ENCODE data around the gene RHOT2.

RHOT2 gene

GRCh38 chr16:695355-696089, 27.6 kb downstream of the RHOT2 start:
- in situ Hi-C loops (cut with HindIII; ENCODE audit: low sequenced_read_pairs), result no loop called here

DNA sequence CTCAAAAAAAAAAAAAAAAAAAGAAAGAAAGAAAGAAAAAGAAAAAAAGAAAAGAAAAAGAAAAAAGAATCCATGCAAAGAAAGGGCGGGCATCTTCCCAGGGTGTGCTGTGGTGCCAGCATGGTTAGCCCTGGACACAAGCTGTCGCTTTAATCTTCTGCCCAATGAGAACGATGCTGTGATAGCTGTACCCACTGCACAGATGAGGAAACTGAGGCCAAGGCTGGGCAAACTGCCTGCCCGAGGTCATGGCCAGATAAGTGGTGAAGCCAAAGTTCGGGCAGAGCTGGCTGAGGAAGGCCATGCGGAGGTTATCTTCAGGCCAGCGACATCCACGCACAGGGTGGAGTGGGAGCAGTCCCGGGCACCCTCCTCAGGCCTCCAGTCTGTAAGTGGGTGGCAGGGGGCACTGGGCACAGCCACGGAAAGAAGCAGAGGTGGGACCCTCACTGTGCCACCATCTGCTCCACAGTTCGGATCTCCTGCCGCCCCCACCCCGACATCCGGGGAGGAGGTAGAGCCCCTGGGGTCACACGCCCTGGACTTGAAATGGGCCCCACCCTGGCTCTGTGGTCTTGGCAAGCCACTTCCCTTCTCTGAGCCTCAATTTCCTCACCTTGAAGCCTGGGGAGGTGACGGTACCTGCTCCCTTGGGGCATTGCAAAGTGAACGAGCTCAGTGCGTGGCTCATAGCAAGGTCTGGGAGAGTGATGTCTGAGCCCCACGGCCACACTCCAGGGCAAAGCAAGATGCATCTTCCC, 31.2 kb downstream of the RHOT2 start:
- in situ Hi-C loops (cut with HindIII; ENCODE audit: low sequenced_read_pairs), result no loop called here

GRCh38 chr16:700684-701584, 33.0 kb downstream of the RHOT2 start:
- in situ Hi-C loops (cut with HindIII; ENCODE audit: low sequenced_read_pairs), result no loop called here

DNA sequence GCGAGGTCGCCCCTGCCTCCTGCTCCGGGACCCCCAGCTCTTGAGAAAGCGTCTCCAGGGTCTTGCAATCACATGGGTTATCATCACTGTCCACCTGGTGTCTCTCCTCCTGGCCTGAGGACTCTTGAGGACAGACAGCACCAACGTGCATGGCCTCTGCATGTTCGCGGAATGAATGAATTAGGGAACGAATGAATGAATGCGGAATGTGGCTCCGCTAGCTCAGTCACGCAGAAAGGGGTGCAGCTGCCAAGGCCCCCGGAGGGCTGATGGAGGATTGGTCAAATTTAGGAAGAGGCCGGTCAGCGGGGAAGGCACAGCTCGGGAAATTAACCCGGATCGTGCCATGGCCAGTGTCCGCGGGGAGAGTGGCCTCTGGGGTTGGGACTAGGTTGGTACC, 34.4 kb downstream of the RHOT2 start:
- in situ Hi-C loops (cut with HindIII; ENCODE audit: low sequenced_read_pairs), result no loop called here

DNA sequence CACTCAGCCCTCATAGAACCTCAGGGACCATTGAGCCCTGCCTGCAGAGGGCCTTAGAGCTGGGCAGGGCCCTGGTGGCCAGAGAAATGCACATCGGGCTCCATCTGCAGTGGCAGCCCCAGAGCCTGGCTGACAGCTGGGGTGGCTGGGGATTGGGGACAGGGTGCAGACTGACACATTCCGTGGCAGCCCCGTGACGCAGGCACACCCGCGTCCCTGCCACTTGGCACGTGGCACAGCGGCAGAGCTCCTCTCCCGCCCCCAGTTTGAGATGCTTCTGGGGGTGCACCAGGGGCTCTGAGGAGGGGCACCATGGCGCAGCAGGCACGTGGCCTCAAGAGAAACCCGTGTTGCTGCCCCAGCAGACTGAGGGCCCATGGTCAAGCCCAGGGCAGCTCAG, 35.5 kb downstream of the RHOT2 start:
- in situ Hi-C loops (cut with HindIII; ENCODE audit: low sequenced_read_pairs), result no loop called here

DNA sequence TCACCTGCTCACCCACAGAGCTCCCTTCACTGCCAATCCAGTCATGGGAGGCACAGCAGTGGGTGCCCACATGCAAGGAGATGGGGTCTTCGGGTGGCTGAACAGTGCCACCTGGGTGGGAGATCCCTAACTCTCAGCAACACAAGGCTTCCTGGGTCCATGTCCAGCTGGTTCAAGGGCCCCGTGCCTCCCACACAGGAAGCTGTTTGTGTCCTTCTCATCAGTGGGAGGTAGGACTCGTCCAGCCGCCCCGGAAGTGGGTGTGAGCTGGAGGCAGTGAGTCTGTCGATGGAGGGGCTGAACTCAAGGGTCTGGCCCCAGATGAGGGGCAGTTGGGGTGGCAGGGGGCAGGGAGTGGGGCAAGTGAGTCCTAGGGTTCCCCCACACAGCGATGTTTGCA, 36.1 kb downstream of the RHOT2 start:
- in situ Hi-C loops (cut with HindIII; ENCODE audit: low sequenced_read_pairs), result no loop called here

DNA sequence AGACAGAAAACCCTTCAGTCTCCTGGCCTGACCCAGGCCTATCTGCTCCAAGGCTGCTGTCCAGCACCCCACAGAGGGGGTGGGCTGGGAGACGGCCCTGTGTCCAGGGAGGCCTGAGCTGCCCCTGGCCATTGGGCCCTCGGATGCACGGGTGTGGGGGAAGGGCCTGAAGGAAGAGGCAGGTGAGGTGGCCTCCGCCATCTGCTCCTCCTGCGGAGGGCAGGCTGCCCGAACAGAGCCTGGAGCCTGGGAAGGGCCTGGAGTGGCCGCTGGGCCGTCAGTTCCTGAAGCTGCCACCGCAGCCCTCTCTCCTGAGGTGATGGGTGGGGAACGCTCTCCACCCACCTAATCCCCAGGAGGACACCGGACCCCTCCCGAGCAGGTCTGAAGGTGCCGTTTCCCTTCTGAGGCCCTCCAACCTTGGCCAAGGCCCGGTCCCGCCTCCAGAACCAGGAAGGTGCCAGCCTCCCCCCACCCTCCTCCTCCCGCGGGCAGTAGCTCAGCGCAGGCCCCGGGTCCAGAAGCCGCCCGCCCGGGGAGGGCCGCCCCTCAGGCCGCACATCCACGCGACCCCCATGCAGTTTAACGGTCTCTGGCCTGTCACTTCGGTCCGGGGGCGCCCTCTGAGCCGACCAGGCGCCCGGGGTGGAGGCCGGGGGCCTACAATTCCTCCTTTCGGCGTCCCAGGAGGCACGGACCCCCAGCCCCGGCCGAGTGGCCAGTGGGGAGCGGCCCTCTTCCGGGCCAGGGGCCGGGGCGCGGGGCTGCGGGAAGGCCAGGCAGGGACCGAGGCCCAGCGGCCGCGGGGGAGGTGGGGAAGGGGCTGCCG, 36.8 kb downstream of the RHOT2 start:
- in situ Hi-C loops (cut with HindIII; ENCODE audit: low sequenced_read_pairs), result no loop called here

GRCh38 chr16:705431-706188, 37.7 kb downstream of the RHOT2 start, which contains the start of gene FBXL16:
Gene FBXL16 (minus strand): TSS chr16:705801. CDS start chr16:697405, 8,396 bp downstream.
- in situ Hi-C loops (cut with HindIII; ENCODE audit: low sequenced_read_pairs), result no loop called here

- in situ Hi-C loops (cut with HindIII; ENCODE audit: low sequenced_read_pairs), result no loop called here
These were observed 38.5 kb downstream of the RHOT2 start for GRCh38 chr16:706189-707061.

DNA sequence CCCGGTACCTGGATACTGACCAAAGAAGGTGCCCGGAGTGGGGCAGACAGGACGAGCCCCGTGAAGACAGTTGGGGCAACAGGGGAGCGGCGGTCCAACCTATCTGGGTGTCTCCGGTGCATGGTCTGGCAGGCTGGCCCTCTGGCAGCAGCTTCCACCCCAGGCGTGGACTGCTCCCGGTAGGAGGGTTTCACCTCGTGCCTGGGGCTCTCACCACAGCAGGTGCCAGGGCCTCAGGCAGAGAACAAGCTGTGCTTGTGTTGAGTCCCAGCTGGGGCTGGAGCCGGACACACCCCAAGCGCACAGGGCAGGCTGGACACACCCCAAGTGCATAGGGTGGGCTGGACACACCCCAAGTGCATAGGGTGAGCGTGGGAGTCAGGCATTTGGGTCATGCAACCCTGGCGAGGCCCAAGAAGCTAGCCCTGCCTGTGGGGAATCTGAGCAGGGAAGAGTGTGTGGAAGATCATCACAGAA, 39.2 kb downstream of the RHOT2 start:
- in situ Hi-C loops (cut with HindIII; ENCODE audit: low sequenced_read_pairs), result no loop called here

- in situ Hi-C loops (cut with HindIII; ENCODE audit: low sequenced_read_pairs), result no loop called here
These were observed 40.1 kb downstream of the RHOT2 start for GRCh38 chr16:708019-708418.

DNA sequence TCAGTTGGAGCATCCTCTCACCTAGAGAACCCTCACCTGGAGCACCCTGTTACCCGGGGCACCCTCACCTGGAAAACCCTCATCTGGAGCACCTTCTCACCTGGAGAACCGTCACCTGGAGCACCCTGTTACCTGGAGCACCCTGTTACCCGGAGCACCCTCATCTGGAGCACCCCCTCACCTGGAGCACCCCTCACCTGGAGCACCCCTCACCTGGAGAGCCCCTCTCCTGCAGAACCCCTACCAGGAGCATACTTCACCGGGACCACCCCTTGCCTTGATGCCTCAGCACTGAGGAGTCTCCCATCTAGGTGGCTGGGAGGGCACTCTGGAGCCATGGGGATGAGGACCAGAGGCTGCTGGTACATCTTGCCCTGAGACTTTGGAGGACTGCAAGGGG, 41.0 kb downstream of the RHOT2 start:
- in situ Hi-C loops (cut with HindIII; ENCODE audit: low sequenced_read_pairs), result no loop called here

DNA sequence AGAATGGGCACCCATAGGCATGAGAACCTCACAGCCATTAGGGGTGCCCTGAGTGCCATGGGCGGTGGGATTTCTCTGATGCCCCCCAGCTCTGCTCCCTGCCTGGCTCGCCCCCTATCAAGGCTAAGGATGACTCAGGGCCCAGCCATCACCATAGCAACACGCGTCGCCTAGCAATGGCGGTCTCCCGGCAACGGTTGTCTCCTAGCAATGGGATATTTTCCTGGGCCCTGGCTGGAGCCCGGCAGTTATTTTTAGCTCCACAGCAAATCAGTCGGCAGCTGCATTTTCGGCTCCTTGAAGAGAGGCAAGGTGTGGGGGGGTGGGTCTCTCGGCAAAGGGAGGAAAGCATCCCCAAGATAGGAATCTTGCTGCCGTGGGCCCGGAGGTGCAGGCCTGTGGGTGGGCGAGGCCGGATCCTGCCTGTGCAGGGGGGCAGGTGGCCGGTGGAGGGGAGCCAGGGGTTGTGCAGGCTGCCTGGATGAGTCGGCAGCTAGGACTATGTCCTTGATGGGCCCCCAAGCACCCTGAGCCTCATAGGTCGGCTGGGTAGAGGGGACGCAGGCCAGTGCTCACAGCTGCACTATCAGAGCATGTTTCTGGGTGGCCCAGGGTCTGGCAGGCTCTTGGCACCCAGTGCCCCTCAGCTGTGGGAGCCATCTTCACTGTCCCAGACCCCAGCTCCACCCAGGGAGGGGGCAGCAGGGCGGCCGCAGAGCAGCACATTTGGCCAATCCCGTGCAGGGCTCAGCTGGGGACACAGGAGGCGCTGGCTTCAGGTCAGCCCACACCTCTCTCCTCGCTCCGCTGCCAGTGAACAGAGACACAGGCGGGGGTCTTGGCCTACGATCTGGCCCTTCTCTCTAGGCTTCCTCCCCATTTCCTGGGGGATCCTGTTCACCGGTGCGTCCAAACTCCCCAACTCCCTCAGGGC, 41.9 kb downstream of the RHOT2 start:
- in situ Hi-C loops (cut with HindIII; ENCODE audit: low sequenced_read_pairs), result no loop called here

DNA sequence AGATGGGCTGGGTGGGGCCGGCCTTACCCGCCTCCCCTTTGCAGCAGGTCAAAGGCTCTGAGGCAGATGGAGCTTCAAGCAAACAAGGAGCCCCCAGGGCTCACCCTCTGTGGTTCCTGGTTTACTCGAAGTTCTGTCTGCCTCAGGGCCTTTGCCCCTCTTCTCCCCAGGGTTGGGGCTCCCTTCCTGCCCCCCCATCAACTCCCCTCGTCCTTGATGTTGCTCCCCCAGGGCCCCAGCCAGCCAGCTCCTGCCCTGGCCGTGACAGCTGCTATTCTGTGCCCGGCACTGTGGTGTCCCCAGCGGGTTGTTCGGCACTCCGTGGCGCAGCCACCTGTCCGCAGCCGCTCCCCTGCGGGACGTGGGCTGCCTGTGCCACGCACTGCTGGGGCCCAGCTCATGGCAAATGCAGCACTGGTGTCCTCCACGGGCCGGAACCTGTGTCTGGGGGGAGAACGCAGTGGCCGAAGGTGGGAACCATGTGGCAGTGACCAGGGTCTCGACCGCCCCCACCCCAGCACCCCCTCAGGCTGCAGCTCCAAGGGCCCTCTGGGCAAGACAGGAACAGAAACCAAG, 42.7 kb downstream of the RHOT2 start:
- in situ Hi-C loops (cut with HindIII; ENCODE audit: low sequenced_read_pairs), result no loop called here

DNA sequence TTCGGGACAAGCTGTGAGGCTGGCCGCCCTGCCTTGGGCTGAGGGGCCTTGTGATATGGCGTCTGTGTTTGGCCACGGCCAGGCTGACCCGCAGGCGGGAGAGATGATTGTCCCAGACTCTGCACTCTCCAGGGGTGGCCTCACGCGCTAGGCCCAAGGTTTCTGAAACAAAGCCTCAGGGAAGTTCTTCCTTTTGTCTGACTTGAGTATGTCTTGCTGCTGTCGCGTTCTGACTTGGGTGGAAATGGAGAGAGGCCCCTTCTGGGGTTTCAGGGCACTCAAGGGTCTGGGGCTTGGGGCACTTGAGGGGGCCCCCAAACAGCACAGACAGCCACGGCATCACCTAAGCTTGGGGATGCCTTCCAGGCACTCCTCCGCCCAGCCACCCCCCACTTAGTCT, 43.2 kb downstream of the RHOT2 start:
- in situ Hi-C loops (cut with HindIII; ENCODE audit: low sequenced_read_pairs), result no loop called here

- in situ Hi-C loops (cut with HindIII; ENCODE audit: low sequenced_read_pairs), result no loop called here
These were observed 43.8 kb downstream of the RHOT2 start for GRCh38 chr16:711548-712320.

All from DLD1 (cell line).